Measurements from ENCODE around the gene CCDC81. TPM values are rescaled to one million over a fixed set of nuclear protein-coding genes. Genes with fewer than 3 reads are reported as not detected.

The CCDC81 gene
- total RNA-seq, 1 donor from 2014 or later = 1.4 TPM

DNA sequence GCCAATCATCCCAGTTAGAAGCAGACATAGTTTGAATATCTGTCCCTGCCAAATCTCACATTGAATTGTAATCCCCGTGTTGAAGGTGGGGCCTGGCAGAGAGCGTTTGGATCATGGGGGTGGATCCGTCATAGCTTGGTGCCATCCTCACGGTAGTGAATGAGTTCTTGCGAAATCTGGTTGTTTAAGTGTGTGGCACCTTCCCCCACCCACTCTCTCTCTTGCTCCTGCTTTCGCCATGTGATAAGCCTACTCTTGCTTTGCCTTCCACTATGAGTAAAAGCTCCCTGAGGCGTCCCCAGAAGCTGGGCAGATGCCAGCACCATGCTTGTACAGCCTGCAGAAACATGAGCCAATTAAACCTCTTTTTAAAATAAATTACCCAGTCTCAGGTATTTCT is 5.0 kb upstream of the CCDC81 start:
- Mint-ChIP-seq H3K27ac (ENCODE audit: unreplicated experiment) (no peak overlapping the region), H3K4me3 (ENCODE audit: unreplicated experiment) (no peak overlapping the region), H3K9me3 (ENCODE audit: unreplicated experiment) (peaks cover 12% of the 10 kb centered on the region), H3K4me1 (ENCODE audit: unreplicated experiment) (peaks cover 13% of the 10 kb centered on the region), H3K27me3 (ENCODE audit: unreplicated experiment) (no peaks in the 10 kb centered on the region), H3K36me3 (ENCODE audit: unreplicated experiment) (no peaks in the 10 kb centered on the region)
- TF ChIP-seq, protein P1, sequence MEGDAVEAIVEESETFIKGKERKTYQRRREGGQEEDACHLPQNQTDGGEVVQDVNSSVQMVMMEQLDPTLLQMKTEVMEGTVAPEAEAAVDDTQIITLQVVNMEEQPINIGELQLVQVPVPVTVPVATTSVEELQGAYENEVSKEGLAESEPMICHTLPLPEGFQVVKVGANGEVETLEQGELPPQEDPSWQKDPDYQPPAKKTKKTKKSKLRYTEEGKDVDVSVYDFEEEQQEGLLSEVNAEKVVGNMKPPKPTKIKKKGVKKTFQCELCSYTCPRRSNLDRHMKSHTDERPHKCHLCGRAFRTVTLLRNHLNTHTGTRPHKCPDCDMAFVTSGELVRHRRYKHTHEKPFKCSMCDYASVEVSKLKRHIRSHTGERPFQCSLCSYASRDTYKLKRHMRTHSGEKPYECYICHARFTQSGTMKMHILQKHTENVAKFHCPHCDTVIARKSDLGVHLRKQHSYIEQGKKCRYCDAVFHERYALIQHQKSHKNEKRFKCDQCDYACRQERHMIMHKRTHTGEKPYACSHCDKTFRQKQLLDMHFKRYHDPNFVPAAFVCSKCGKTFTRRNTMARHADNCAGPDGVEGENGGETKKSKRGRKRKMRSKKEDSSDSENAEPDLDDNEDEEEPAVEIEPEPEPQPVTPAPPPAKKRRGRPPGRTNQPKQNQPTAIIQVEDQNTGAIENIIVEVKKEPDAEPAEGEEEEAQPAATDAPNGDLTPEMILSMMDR (IDR thresholded peaks at IDR 0.05) = no peak
- DNase-seq (ENCODE audit: extremely low spot score, unreplicated experiment) = no peak

DNA sequence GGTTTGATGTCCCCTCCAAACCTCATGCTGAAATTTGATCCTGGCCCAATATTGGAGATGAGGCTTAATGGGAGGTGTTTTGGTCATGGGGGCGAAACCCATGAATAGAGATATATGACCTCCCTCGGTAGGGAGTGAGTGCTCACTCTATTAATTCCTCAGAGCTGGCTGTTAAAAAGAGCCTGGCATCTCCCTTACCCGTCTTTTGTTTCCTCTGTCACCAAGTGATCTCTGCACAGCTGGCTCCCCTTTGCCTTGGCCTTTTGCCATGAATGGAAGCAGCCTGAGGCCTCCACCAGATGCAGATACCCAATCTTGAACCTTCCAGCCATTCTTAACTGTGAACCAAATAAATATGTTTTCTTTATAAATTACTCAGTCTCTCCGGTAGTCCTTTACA is 4.5 kb upstream of the CCDC81 start:
- H3K36me3 Mint-ChIP-seq (ENCODE audit: unreplicated experiment) = no peaks in the 10 kb centered on the region
- no peak for DNase-seq (ENCODE audit: extremely low spot score, unreplicated experiment)
- H3K9me3 Mint-ChIP-seq (ENCODE audit: unreplicated experiment) = peaks cover 12% of the 10 kb centered on the region
- no peaks in the 10 kb centered on the region for H3K27me3 Mint-ChIP-seq (ENCODE audit: unreplicated experiment)
- H3K4me1 Mint-ChIP-seq (ENCODE audit: unreplicated experiment) = peaks cover 13% of the 10 kb centered on the region
- H3K4me3 Mint-ChIP-seq (ENCODE audit: unreplicated experiment) = no peak overlapping the region
- TF ChIP-seq, protein P1 (IDR thresholded peaks at IDR 0.05) = no peak
- H3K27ac Mint-ChIP-seq (ENCODE audit: unreplicated experiment) = no peak overlapping the region

DNA sequence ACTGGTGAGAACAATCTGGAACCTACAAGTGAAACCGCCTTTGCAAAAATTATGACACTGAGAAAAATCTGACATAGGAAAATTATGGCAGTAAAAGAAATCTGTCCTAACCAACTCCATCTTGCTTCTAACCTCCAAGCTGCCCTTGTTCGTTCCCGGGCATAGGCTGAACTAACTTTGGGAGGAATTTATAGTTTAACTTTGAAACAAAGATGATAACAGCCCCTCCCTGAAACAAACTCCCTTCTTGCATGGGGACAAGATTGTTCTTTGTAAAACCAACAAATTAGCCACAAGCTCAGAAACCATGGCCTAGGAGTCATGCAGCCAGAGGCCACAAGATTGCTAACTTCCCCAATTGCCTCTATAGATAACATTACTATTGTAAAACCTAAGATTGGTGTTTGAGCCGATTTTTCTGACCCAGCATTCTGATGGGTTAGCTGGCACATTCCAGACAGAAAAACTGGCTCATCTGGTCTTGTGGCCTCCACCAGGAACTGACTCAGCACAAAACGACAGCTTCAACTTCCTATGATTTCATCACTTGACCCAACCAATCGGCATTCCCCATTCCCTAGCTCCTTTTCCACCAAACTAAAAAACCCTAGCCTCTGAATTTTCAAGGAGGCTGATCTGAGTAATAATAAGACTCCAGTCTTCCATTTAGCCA is 3.6 kb upstream of the CCDC81 start:
- Mint-ChIP-seq H3K36me3 (ENCODE audit: unreplicated experiment) (no peaks in the 10 kb centered on the region), H3K27me3 (ENCODE audit: unreplicated experiment) (no peaks in the 10 kb centered on the region), H3K27ac (ENCODE audit: unreplicated experiment) (no peak overlapping the region), H3K4me1 (ENCODE audit: unreplicated experiment) (peaks cover 9% of the 10 kb centered on the region), H3K4me3 (ENCODE audit: unreplicated experiment) (no peak overlapping the region), H3K9me3 (ENCODE audit: unreplicated experiment) (peaks cover 12% of the 10 kb centered on the region)
- TF ChIP-seq, protein P1 (IDR thresholded peaks at IDR 0.05) = no peak
- no peak for DNase-seq (ENCODE audit: extremely low spot score, unreplicated experiment)

DNA sequence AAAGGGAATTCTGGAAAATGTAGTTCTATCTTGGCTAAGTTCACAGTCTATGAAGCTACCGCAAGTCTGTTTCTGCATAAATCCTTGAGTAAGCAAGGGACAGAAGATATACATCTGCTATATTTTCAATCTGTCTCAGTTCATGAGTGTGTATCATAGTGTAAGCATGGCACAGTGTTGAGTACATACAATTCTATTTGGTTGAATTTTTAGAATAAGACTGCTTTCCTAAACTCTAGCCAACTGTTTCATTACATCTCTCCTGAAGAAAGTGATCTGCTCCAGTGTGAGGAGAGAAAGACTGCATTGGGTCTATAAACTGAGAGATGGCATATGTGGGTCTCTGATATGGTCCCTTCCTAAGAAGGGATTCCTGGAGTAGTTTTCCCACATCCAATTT is 2.6 kb upstream of the CCDC81 start:
- no peak for DNase-seq (ENCODE audit: extremely low spot score, unreplicated experiment)
- no peaks in the 10 kb centered on the region for H3K27me3 Mint-ChIP-seq (ENCODE audit: unreplicated experiment)
- H3K9me3 Mint-ChIP-seq (ENCODE audit: unreplicated experiment) = peaks cover 16% of the 10 kb centered on the region
- H3K27ac Mint-ChIP-seq (ENCODE audit: unreplicated experiment) = no peak overlapping the region
- no peak overlapping the region for H3K4me3 Mint-ChIP-seq (ENCODE audit: unreplicated experiment)
- H3K36me3 Mint-ChIP-seq (ENCODE audit: unreplicated experiment) = peaks cover 2% of the 10 kb centered on the region
- TF ChIP-seq, protein P1 (IDR thresholded peaks at IDR 0.05) = no peak
- peaks cover 9% of the 10 kb centered on the region for H3K4me1 Mint-ChIP-seq (ENCODE audit: unreplicated experiment)

DNA sequence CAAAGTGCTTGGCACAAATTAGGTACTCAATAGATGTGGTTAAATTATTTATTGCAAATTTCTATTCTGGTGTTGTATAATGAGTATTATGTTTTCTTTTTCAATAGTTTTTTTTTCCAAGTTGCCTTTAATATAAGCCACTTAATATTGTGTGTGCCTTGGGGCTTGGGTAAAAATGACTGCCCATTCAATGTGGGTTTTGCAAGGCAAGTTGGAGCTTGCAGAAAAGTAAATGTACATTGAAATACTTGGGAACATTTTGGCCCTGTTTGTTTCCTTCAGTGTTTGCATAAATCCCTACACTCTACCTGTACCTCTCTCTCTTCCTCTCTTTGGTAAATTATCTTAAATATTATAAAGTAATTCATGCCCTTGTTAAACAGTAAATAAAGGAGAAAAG is 2.1 kb upstream of the CCDC81 start:
- peaks cover 18% of the 10 kb centered on the region for H3K9me3 Mint-ChIP-seq (ENCODE audit: unreplicated experiment)
- TF ChIP-seq, protein P1 (IDR thresholded peaks at IDR 0.05) = no peak
- DNase-seq (ENCODE audit: extremely low spot score, unreplicated experiment) = no peak
- H3K27ac Mint-ChIP-seq (ENCODE audit: unreplicated experiment) = no peak overlapping the region
- H3K4me3 Mint-ChIP-seq (ENCODE audit: unreplicated experiment) = no peak overlapping the region
- no peaks in the 10 kb centered on the region for H3K27me3 Mint-ChIP-seq (ENCODE audit: unreplicated experiment)
- H3K36me3 Mint-ChIP-seq (ENCODE audit: unreplicated experiment) = peaks cover 2% of the 10 kb centered on the region
- peaks cover 9% of the 10 kb centered on the region for H3K4me1 Mint-ChIP-seq (ENCODE audit: unreplicated experiment)
